Endothelial cell of umbilical vein (primary cell): ENCODE data around the gene EPC1. TPM values are rescaled to one million over a fixed set of nuclear protein-coding genes. Genes with fewer than 3 reads are reported as not detected.

Source experiments
- BruUV-seq: library from RNA; stranded (reverse); fragments of 400-500 nt; replicated peaks from 2 replicates; lab custom pipeline; 2021; lab: Mats Ljungman, UMichigan
- CTCF ChIA-PET: fragments of 300-600, 350-600 bp; sonication (Branson Sonifier 250); formaldehyde crosslinking; loops from one replicate; lab custom pipeline; 2021; ENCODE audit warnings: antibody characterized with exemption, inconsistent platforms; lab: Charles Lee
- POLR2A ChIA-PET: fragments of 300-600, 350-600 bp; sonication (Branson Sonifier 250); formaldehyde crosslinking; loops from one replicate; lab custom pipeline; 2021; ENCODE audit warnings: antibody characterized with exemption, inconsistent platforms; lab: Charles Lee
- DNase-seq: peaks from one replicate; pipeline ENCODE4 v3.0.0-alpha.2; 2011; ENCODE audit warnings: low read depth, low spot score
- FAIRE-seq: peaks from 2 replicates; lab custom pipeline; 2011; peaks lifted over from hg19 to GRCh38; lab: Jason Lieb, UNC
- H2AFZ ChIP-seq: 2 replicates; pipeline ENCODE4 v1.6.0; 2012; ENCODE audit warnings: low read depth, low read length, control low read depth, inconsistent platforms
- H3K27ac ChIP-seq: 2 replicates; pipeline ENCODE4 v1.5.1; 2011; ENCODE audit warnings: low read depth, mild to moderate bottlenecking, control low read depth, low read length, moderate library complexity; ENCODE audit not compliant: insufficient read depth
- H3K27me3 ChIP-seq, 2 experiments: 2 replicates each; pipeline versions ENCODE4 v1.6.0 to v1.6.1; 2011; ENCODE audit warnings: low read length in 2 of 2, mixed read lengths in 1 of 2; ENCODE audit not compliant: control insufficient read depth in 2 of 2, insufficient read depth in 2 of 2
- H3K36me3 ChIP-seq, 2 experiments: 2 replicates in 1 of 2; 3 replicates in 1 of 2; pipeline ENCODE4 v1.5.1; 2011; ENCODE audit warnings: low read length in 2 of 2, mild to moderate bottlenecking in 1 of 2, moderate library complexity in 1 of 2; ENCODE audit not compliant: control insufficient read depth in 2 of 2, insufficient read depth in 2 of 2; ENCODE audit errors: extremely low read depth in 1 of 2
- H3K4me1 ChIP-seq: 3 replicates; pipeline ENCODE4 v1.5.1; 2011; ENCODE audit warnings: mild to moderate bottlenecking, low read length; ENCODE audit not compliant: control insufficient read depth, insufficient read depth; ENCODE audit errors: extremely low read depth
- H3K4me2 ChIP-seq: 2 replicates; pipeline ENCODE4 v1.6.1; 2011; ENCODE audit warnings: low read length, control low read depth, mixed read lengths; ENCODE audit not compliant: insufficient read depth
- H3K4me3 ChIP-seq, 3 experiments: fragments of 200-600 bp in 1 of 3; sonication (generic), shearing (Covaris generic) in 1 of 3; replicated peaks in 1 of 3; 2 replicates each; pipeline ENCODE4 v1.5.1; 2011 to 2016; ENCODE audit warnings: control low read depth in 3 of 3, low read length in 3 of 3, mild to moderate bottlenecking in 2 of 3, inconsistent platforms in 1 of 3, low read depth in 1 of 3, moderate library complexity in 1 of 3; ENCODE audit not compliant: insufficient read depth in 1 of 3
- H3K79me2 ChIP-seq: 2 replicates; pipeline ENCODE4 v1.6.0; 2012; ENCODE audit warnings: low read length, inconsistent platforms; ENCODE audit not compliant: control insufficient read depth, insufficient read depth
- H3K9ac ChIP-seq: replicated peaks from 2 replicates; pipeline ENCODE3; 2011; ENCODE audit warnings: low read length, control low read depth; ENCODE audit not compliant: insufficient read depth; ENCODE audit errors: extremely low read depth
- H3K9me1 ChIP-seq: replicated peaks from 3 replicates; pipeline ENCODE4 v1.6.0; 2011; ENCODE audit warnings: mild to moderate bottlenecking, low read length; ENCODE audit not compliant: control insufficient read depth, insufficient read depth; ENCODE audit errors: extremely low read depth
- H3K9me3 ChIP-seq: replicated peaks from 2 replicates; pipeline ENCODE4 v1.5.1; 2012; ENCODE audit warnings: low read length, inconsistent platforms; ENCODE audit not compliant: control insufficient read depth, insufficient read depth
- H4K20me1 ChIP-seq: replicated peaks from 2 replicates; pipeline ENCODE3; 2011; ENCODE audit warnings: mild to moderate bottlenecking, low read length; ENCODE audit not compliant: control insufficient read depth, insufficient read depth; ENCODE audit errors: extremely low read depth
- CTCF ChIP-seq, 2 donors: IDR thresholded peaks; 1 replicate in 1 of 2; 2 replicates in 1 of 2; pipeline ENCODE4 v1.5.1; 2011; ENCODE audit warnings: low read length in 2 of 2, mild to moderate bottlenecking in 2 of 2, moderate library complexity in 2 of 2, control low read depth in 1 of 2, inconsistent platforms in 1 of 2, low read depth in 1 of 2; ENCODE audit not compliant: insufficient read depth in 1 of 2; ENCODE audit errors: extremely low read depth in 1 of 2
- EZH2 ChIP-seq: IDR thresholded peaks from 2 replicates; pipeline ENCODE4 v1.6.1; 2012; ENCODE audit warnings: borderline replicate concordance, low read depth, mild to moderate bottlenecking, moderate library complexity, low read length, inconsistent platforms; ENCODE audit not compliant: severe bottlenecking
- FOS ChIP-seq: IDR thresholded peaks from 2 replicates; pipeline ENCODE4 v1.6.1; 2011; ENCODE audit warnings: mild to moderate bottlenecking, low read length, moderate library complexity, borderline replicate concordance; ENCODE audit not compliant: insufficient read depth
- GATA2 ChIP-seq: IDR thresholded peaks from 2 replicates; pipeline ENCODE4 v1.7.0; 2011; ENCODE audit warnings: low read depth, mild to moderate bottlenecking, moderate library complexity, mixed read lengths, low read length; ENCODE audit not compliant: insufficient read length, insufficient read depth
- MAX ChIP-seq: IDR thresholded peaks from 2 replicates; pipeline ENCODE4 v1.6.1; 2011; ENCODE audit not compliant: insufficient read depth, insufficient read length
- MYC ChIP-seq: IDR thresholded peaks from one replicate; pipeline ENCODE4 v1.6.1; 2011; ENCODE audit warnings: mild to moderate bottlenecking, low read depth, low read length
- dilution Hi-C: fragments of 300-500 bp; cut with MboI; formaldehyde crosslinking; loops from one replicate; pipeline ENCODE4 v1.15.0; 2019; ENCODE audit warnings: low sequenced_read_pairs; ENCODE audit not compliant: extremely low pct_ligation_motif_present
- intact Hi-C: fragments of 100-400 bp; cut with micrococcal nuclease; formaldehyde crosslinking; loops from one replicate; pipeline ENCODE4 v1.10.0; 2022
- polyA plus RNA-seq, 4 experiments: library from polyadenylated mRNA; depleted of rRNA in 3 of 4; stranded (reverse) in 3 of 4; unstranded in 1 of 4; fragments of >200 nt; gene quantifications; 2 replicates each; pipeline versions ENCODE4 v1.2.1 to v1.2.3, GENCODE V29; 2011 to 2012; ENCODE audit warnings: missing spikeins in 1 of 4
- total RNA-seq: library from RNA; stranded (reverse); gene quantifications from 2 replicates; pipeline ENCODE4 v1.2.3, GENCODE V29; 2021

Gene EPC1
- total and polyA plus RNA-seq, 2 donors (not counting 3 experiments of a cell fraction or from before 2014, with no cell fraction given) = 27.9 to 39.0 TPM

- Histone ChIP-seq H2AFZ (no peak overlapping the region), H3K9ac (no peak overlapping the region), H3K27me3 (no peaks in the 10 kb centered on the region), H3K79me2 (peaks cover 95% of the 10 kb centered on the region), H3K9me1 (no peaks in the 10 kb centered on the region), H3K4me3 (no peak overlapping the region), H3K27ac (no peak overlapping the region), H3K36me3 (no peaks in the 10 kb centered on the region), H3K4me1 (peaks cover 7% of the 10 kb centered on the region), H4K20me1 (peaks cover 21% of the 10 kb centered on the region), H3K4me2 (no peak overlapping the region), H3K9me3 (no peaks in the 10 kb centered on the region)
- POLR2A ChIA-PET = no interaction called here
- TF ChIP-seq CTCF (IDR thresholded peaks at IDR 0.05; ENCODE audit: extremely low read depth in 1 of 2, insufficient read depth in 1 of 2, low read depth in 1 of 2, low read length in 2 of 2) (no peak), EZH2 (no peak), GATA2 (no peak), FOS (no peak), MYC (no peak), MAX (no peak)
- intact Hi-C loops = no loop called here
- CTCF ChIA-PET = no interaction called here
- FAIRE-seq (no peak), DNase-seq (no peak)
- dilution Hi-C loops = no loop called here
- no TSS peak for BruUV-seq
These were observed 20.1 kb downstream of the EPC1 start for GRCh38 chr10:32326680-32327363.
